ENCODE results near the gene GPR39. TPM values are rescaled to one million over a fixed set of nuclear protein-coding genes. Genes with fewer than 3 reads are reported as not detected.

GPR39 gene
- total and polyA plus RNA-seq, 2 donors (not counting 1 experiment from before 2014, with no cell fraction given) = not detected

- no peak overlapping the region for H3K27ac Mint-ChIP-seq
- TF ChIP-seq EZH2 (IDR thresholded peaks at IDR 0.05; ENCODE audit: borderline replicate concordance, insufficient read depth, low read depth, low read length, poor library complexity, severe bottlenecking) (no peak), CTCF (IDR thresholded peaks at IDR 0.05) (no peak)
- no peak overlapping the region for H3K4me2 ChIP-seq (replicated peaks; ENCODE audit: low read depth, low read length, poor library complexity, severe bottlenecking)
- CTCF ChIA-PET = interaction anchor here (0.9 to 1.6 kb wide), 2 partner anchors 1292 to 1294 kb away, joined by 4 to 5 read pairs; no protein-coding TSS in a partner anchor
- no peak overlapping the region for H3K27ac ChIP-seq (ENCODE audit: low read length in 2 of 2)
- no peaks in the 10 kb centered on the region for H3K79me2 ChIP-seq (ENCODE audit: control insufficient read depth, insufficient read depth, low read length)
- H3K9ac ChIP-seq (ENCODE audit: low read length) = no peak overlapping the region
- no CpG with 5 or more reads among the region's 2 CpGs for WGBS (ENCODE audit: insufficient coverage)
- no peak overlapping the region for H2AFZ ChIP-seq (ENCODE audit: insufficient read depth, low read depth, low read length, poor library complexity, severe bottlenecking)
- no peaks in the 10 kb centered on the region for H3K27me3 ChIP-seq (replicated peaks in 1 of 4; ENCODE audit: control extremely low read depth in 1 of 4, control insufficient read depth in 3 of 4, insufficient read depth in 4 of 4, low read length in 3 of 4)
- intact Hi-C loops (cut with micrococcal nuclease) = no loop called here
- no peaks in the 10 kb centered on the region for H3K4me1 ChIP-seq (ENCODE audit: control insufficient read depth in 2 of 2, insufficient read depth in 2 of 2, low read length in 2 of 2)
- H3K4me3 Mint-ChIP-seq = no peak overlapping the region
- no peaks in the 10 kb centered on the region for H3K36me3 ChIP-seq (replicated peaks in 1 of 2; ENCODE audit: control extremely low read depth in 1 of 2, control insufficient read depth in 1 of 2, extremely low read depth in 1 of 2, insufficient read depth in 2 of 2, low read length in 1 of 2)
- POLR2A ChIA-PET = no interaction called here
- H3K4me1 Mint-ChIP-seq = no peaks in the 10 kb centered on the region
- DNase-seq (no peak), ATAC-seq (ENCODE audit: low read depth) (no peak)
- no peaks in the 10 kb centered on the region for H3K9me3 Mint-ChIP-seq (ENCODE audit: insufficient read depth)
- no peaks in the 10 kb centered on the region for H3K27me3 Mint-ChIP-seq
- peaks cover 0 to 3% (median 0%) of the 10 kb centered on the region in 3 donors for H3K9me3 ChIP-seq (ENCODE audit: control extremely low read depth in 1 of 3, control insufficient read depth in 2 of 3, insufficient read depth in 1 of 3, low read length in 2 of 3)
- no peak overlapping the region for H3K4me3 ChIP-seq (ENCODE audit: control extremely low read depth in 1 of 5, extremely low read depth in 1 of 5, insufficient read depth in 1 of 5, low read depth in 2 of 5, low read length in 4 of 5)
- H4K20me1 ChIP-seq (ENCODE audit: control insufficient read depth, insufficient read depth, low read length, poor library complexity, severe bottlenecking) = no peaks in the 10 kb centered on the region
These were observed 134.3 kb downstream of the GPR39 start for GRCh38 chr2:132550946-132551345.

- Histone ChIP-seq H3K4me2 (replicated peaks; ENCODE audit: low read depth, low read length, poor library complexity, severe bottlenecking) (no peak overlapping the region), H3K36me3 (replicated peaks in 1 of 2; ENCODE audit: control extremely low read depth in 1 of 2, control insufficient read depth in 1 of 2, extremely low read depth in 1 of 2, insufficient read depth in 2 of 2, low read length in 1 of 2) (no peaks in the 10 kb centered on the region), H3K9ac (ENCODE audit: low read length) (no peak overlapping the region), H3K27me3 (replicated peaks in 1 of 4; ENCODE audit: control extremely low read depth in 1 of 4, control insufficient read depth in 3 of 4, insufficient read depth in 4 of 4, low read length in 3 of 4) (no peaks in the 10 kb centered on the region), H3K79me2 (ENCODE audit: control insufficient read depth, insufficient read depth, low read length) (no peaks in the 10 kb centered on the region), H3K4me3 (ENCODE audit: control extremely low read depth in 1 of 5, extremely low read depth in 1 of 5, insufficient read depth in 1 of 5, low read depth in 2 of 5, low read length in 4 of 5) (no peak overlapping the region), H3K9me3 (ENCODE audit: control extremely low read depth in 1 of 3, control insufficient read depth in 2 of 3, insufficient read depth in 1 of 3, low read length in 2 of 3) (peaks cover 0 to 3% (median 0%) of the 10 kb centered on the region in 3 donors), H3K4me1 (ENCODE audit: control insufficient read depth in 2 of 2, insufficient read depth in 2 of 2, low read length in 2 of 2) (no peaks in the 10 kb centered on the region), H3K27ac (ENCODE audit: low read length in 2 of 2) (no peak overlapping the region), H2AFZ (ENCODE audit: insufficient read depth, low read depth, low read length, poor library complexity, severe bottlenecking) (no peak overlapping the region), H4K20me1 (ENCODE audit: control insufficient read depth, insufficient read depth, low read length, poor library complexity, severe bottlenecking) (no peaks in the 10 kb centered on the region)
- H3K27me3 Mint-ChIP-seq = no peaks in the 10 kb centered on the region
- WGBS (ENCODE audit: insufficient coverage) = 79% methylated on average over 5 of the region's 9 CpGs
- no peak for ATAC-seq (ENCODE audit: low read depth)
- ChIA-PET POLR2A (no interaction called here), CTCF (interaction anchor here (1.3 kb wide), 1 partner anchor 8 kb away, joined by 4 read pairs; no protein-coding TSS in a partner anchor)
- intact Hi-C loops (cut with micrococcal nuclease) = no loop called here
- TF ChIP-seq CTCF (IDR thresholded peaks at IDR 0.05) (no peak), EZH2 (IDR thresholded peaks at IDR 0.05; ENCODE audit: borderline replicate concordance, insufficient read depth, low read depth, low read length, poor library complexity, severe bottlenecking) (no peak)
- no peak for DNase-seq
- no peak overlapping the region for H3K4me3 Mint-ChIP-seq
- H3K9me3 Mint-ChIP-seq (ENCODE audit: insufficient read depth) = no peaks in the 10 kb centered on the region
- no peaks in the 10 kb centered on the region for H3K4me1 Mint-ChIP-seq
- no peak overlapping the region for H3K27ac Mint-ChIP-seq
These were observed 141.1 kb downstream of the GPR39 start for GRCh38 chr2:132557694-132558093.

All from B cell (primary cell).